Cardiac muscle cell (in vitro differentiated cells and primary cell): ENCODE measurements around the gene CALML6. TPM values are rescaled to one million over a fixed set of nuclear protein-coding genes. Genes with fewer than 3 reads are reported as not detected.
"Not testable (repeated sequence)": the region's sequence is repeated elsewhere in the genome, so short reads cannot be mapped to it uniquely, and the experiment has no call there.

Experiments
- DNase-seq, 2 donors: peaks; one replicate each; pipeline versions ENCODE4 v3.0.0 to v3.0.0-alpha.2; 2010 to 2017; ENCODE audit warnings: low read depth in 1 of 2, low spot score in 1 of 2
- H3K27ac ChIP-seq: fragments of 200-600 bp; sonication (generic); 2 replicates; pipeline ENCODE4 v1.5.1; 2016
- H3K27me3 ChIP-seq: fragments of 200-600 bp; sonication (generic); 2 replicates; pipeline ENCODE4 v1.6.0; 2016; ENCODE audit warnings: control low read depth
- H3K36me3 ChIP-seq: fragments of 200-600 bp; sonication (generic); 2 replicates; pipeline ENCODE4 v1.5.1; 2016; ENCODE audit warnings: control low read depth
- H3K4me1 ChIP-seq: fragments of 200-600 bp; sonication (generic); 2 replicates; pipeline ENCODE4 v1.8.1; 2017; ENCODE audit warnings: low read depth, mild to moderate bottlenecking, mixed run types
- H3K4me3 ChIP-seq: fragments of 200-600 bp; sonication (generic); 2 replicates; pipeline ENCODE4 v1.5.1; 2016; ENCODE audit warnings: mild to moderate bottlenecking
- H3K9me3 ChIP-seq: fragments of 200-600 bp; sonication (generic); 2 replicates; pipeline ENCODE4 v1.5.1; 2017; ENCODE audit warnings: low read depth, mild to moderate bottlenecking, control low read depth
- CTCF ChIP-seq: IDR thresholded peaks from 2 replicates; pipeline ENCODE4 v1.5.1; 2012; ENCODE audit warnings: low read depth, mild to moderate bottlenecking, low read length
- polyA plus RNA-seq: library from polyadenylated mRNA; unstranded; fragments of >200 nt; fragmentation: Nextera tagmentation; extraction: Ambion mirVana; gene quantifications from 2 replicates; pipeline ENCODE4 v1.2.1, GENCODE V29; 2016
- total RNA-seq: library from RNA; depleted of rRNA; stranded (reverse); fragments of >200 nt; gene quantifications from 2 replicates; pipeline ENCODE4 v1.2.3, GENCODE V29; 2016

The CALML6 gene
- total and polyA plus RNA-seq, 2 experiments from 2014 or later = 0.28 to 0.63 TPM

DNA sequence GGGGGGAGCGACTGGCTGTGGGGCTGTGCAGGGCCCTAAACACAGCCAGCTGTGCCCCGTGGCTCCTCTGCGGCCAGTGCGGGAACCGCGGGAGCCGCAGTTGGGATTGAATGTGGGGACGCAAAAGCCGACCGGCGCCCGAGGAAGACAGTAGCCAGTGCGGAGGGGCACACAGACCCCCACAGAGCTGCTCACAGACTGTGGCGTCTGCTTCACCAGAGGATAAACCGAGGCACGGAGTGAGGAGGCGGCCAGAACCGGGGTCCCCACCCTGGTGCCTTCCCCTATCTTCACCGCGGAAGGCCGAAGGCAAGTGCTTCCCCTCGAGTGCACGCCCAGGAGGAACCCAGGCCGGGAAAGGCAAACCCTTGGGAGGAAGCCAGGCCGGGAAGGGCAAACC is 12.7 kb downstream of the CALML6 start:
- TF ChIP-seq CTCF = no peak
- H3K27me3 ChIP-seq = no peaks in the 10 kb centered on the region
- no peaks in the 10 kb centered on the region for H3K36me3 ChIP-seq
- H3K4me3 ChIP-seq = no peak overlapping the region
- peaks cover 2% of the 10 kb centered on the region for H3K4me1 ChIP-seq
- no peak for DNase-seq
- no peak overlapping the region for H3K27ac ChIP-seq
- H3K9me3 ChIP-seq = no peaks in the 10 kb centered on the region

DNA sequence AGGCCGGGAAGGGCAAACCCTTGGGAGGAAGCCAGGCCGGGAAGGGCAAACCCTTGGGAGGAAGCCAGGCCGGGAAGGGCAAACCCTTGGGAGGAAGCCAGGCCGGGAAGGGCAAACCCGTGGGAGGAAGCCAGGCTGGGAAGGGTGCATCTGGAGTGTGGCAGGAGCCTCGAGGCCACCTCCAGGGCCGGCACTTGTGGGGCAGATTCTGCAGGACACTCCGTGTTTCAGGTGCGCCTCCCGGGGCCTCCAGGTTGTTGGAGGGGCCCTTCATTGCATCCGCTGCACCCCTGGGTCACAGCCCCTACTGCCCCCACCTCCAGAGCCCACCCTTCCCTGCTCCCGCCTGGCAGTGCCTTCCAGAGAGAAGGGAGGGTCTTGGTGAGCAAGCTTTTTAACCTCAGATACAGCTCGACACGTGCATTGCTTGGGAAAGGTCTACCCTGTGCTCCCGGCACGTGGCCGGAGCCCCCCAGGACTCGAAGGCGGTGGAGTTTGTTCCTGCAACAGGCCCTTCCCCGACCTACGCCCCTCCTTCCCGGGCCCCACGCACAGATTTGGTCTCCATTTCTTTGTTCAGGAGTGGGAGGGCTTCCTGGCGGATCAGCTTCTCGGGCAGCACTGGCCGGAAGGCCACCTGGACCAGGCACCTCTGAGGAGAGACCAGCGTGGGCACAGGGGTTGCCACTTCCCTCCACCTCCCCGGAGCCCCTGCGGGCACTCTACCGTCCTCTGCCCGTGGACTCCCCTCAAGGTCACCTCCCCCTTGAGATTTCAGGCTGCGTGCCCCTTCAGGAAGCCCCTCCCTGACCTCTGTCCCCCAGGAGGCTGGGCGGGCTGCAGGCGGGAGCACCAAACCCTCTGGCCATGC is 13.4 kb downstream of the CALML6 start:
- no peak for TF ChIP-seq CTCF
- H3K27ac ChIP-seq = no peak overlapping the region
- no peaks in the 10 kb centered on the region for H3K36me3 ChIP-seq
- no peak overlapping the region for H3K4me3 ChIP-seq
- H3K4me1 ChIP-seq = no peaks in the 10 kb centered on the region
- no peaks in the 10 kb centered on the region for H3K9me3 ChIP-seq
- no peaks in the 10 kb centered on the region for H3K27me3 ChIP-seq
- no peak for DNase-seq

DNA sequence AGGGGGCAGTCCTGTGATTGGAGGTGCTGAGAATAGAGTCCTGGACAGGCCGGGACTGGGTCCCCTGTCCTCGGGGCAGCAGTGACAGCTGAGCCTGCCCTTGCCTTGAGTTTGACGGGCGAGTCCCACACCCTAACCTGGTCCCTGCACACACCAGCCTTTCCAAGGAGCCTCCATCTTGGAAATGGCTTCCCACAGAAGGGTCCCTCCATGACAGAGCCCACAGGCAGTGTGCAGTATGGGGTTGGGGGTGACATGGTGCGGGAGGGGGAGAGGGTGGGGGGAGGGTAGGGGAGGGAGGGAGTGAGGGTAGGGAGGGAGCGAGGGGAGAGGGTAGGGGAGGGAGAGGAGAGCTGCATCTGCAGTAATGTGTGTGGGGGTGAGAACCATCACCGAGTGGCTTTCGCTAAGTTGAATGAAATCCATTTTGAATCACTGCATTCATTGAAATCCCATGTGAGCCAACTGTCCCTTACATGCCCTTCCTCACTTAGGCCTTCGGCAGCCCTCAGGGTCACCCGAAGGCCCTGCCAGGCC is 14.1 kb downstream of the CALML6 start:
- H3K27me3 ChIP-seq = no peaks in the 10 kb centered on the region
- no peak for DNase-seq
- TF ChIP-seq CTCF = no peak
- H3K4me3 ChIP-seq = no peak overlapping the region
- no peaks in the 10 kb centered on the region for H3K4me1 ChIP-seq
- no peak overlapping the region for H3K27ac ChIP-seq
- H3K9me3 ChIP-seq = no peaks in the 10 kb centered on the region
- H3K36me3 ChIP-seq = no peaks in the 10 kb centered on the region

DNA sequence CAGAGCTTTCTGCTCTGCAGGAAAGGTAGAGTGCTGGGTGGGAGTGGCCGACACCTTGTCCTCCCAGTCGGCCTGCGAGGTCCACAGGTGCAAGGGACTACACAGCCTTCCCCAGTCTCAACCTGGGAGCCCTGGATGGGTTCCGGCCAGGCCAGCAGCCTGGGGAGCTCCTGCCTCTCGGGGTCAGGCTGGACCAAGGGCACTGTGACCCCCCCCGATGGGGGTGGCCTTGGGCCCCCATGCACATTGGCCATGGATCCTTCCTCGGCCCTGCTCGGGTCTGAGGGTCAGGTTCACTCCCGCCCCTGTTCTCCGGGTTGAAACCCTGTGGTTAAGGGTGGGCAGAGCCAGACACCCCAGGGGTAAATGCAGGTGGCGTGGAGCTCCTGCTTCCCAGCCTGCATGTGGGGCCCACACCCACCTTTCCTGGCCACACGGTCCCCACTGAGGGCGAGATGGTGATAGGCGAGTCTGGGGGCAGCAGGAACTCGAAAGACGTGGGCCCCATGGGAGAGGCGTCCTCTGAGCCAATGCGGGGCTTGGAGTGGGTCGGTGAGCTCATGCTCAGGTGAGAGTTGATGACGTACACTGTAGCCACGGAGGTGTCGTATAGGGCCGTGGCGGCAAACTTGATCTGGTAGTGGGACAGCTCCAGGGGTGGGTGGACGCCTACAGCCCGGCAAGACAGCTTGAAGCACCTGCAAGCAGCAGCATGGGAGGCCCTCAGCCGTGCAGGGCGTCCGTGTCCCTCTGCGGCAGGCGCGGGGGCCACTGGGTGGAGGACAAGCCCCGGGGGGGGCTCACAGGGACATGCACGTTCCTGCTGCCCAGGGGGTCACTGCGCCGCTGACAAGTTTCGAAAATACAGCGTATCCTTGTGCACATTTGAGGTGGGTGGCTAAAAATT is 14.8 kb downstream of the CALML6 start:
- Histone ChIP-seq H3K4me1 (no peaks in the 10 kb centered on the region), H3K27ac (no peak overlapping the region), H3K27me3 (no peaks in the 10 kb centered on the region), H3K4me3 (no peak overlapping the region), H3K9me3 (no peaks in the 10 kb centered on the region), H3K36me3 (no peaks in the 10 kb centered on the region)
- DNase-seq = no peak
- no peak for TF ChIP-seq CTCF

- not testable (repeated sequence) for H3K27ac ChIP-seq, DNase-seq, H3K4me1 ChIP-seq, H3K36me3 ChIP-seq, H3K27me3 ChIP-seq, H3K9me3 ChIP-seq, H3K4me3 ChIP-seq
These were observed 19.8 kb downstream of the CALML6 start for GRCh38 chr1:1934848-1935247.
